KG1 (cell line): ENCODE data around the gene MEGF11.

Experiments
- DNase-seq: peaks from one replicate; lab custom pipeline; 2025; lab: John Stamatoyannopoulos, UW

The MEGF11 gene

GRCh38 chr15:65968511-65968910 lies 285.0 kb downstream of the MEGF11 start:
- DNase-seq, result no peak

DNA sequence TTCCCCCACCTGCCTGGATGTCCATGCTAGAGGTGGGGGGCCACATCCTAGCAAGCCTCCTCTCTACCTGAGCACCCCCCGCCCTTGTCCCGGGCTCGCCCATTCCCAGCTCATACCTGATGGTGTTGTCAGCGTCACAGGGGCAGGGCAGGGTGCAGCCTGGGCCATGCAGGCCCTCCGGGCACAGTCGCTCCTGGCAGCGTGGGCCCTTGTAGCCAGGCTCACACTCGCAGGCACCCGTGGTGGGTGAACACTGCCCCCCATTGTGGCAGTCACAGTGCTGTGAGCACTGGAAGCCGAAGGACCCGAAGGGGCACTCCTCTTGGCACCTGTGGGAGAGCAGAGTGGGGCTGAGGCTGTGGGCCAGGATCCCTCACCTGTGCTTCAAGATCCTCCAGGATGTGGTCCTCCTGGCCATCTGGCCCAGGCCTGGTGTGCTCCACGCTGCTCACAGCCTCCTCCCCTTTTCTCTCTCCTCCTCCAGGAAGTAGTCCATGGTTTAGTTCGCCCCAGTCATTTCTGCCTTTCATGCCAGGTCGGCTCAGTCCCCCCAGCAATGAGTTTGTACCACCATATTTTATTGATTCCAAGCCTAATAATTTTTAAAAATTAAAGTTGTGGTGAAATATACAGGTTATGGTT lies 288.6 kb downstream of the MEGF11 start:
- no peak for DNase-seq

GRCh38 chr15:65963911-65964482 lies 289.6 kb downstream of the MEGF11 start:
- DNase-seq, result no peak

GRCh38 chr15:65963358-65963757 lies 290.2 kb downstream of the MEGF11 start:
- DNase-seq, result no peak

- DNase-seq, result no peak
Measured at GRCh38 chr15:65962187-65962586, 291.4 kb downstream of the MEGF11 start.

GRCh38 chr15:65960586-65960985 lies 293.0 kb downstream of the MEGF11 start:
- no peak for DNase-seq

GRCh38 chr15:65958835-65959234 lies 294.7 kb downstream of the MEGF11 start:
- no peak for DNase-seq

GRCh38 chr15:65957451-65957850 lies 296.1 kb downstream of the MEGF11 start:
- DNase-seq, result no peak

DNA sequence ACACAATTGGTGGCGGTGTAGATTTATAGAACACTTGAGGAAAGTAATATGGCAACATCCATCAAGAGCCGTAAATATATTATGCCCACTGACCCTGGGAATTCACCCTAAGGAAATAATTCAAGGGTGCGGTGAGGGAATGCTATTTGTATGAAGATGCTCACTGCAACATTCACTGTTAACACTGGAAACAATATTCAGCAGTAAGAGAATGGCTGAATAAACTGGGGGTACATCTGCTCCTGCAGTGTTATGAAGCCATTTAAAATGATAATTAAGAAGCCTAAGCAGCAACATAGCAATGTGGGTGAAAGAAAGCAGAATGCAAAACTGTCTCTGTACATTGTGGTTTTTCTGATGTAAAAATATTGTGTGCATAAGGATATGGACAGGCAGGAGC lies 296.7 kb downstream of the MEGF11 start:
- DNase-seq, result no peak

DNA sequence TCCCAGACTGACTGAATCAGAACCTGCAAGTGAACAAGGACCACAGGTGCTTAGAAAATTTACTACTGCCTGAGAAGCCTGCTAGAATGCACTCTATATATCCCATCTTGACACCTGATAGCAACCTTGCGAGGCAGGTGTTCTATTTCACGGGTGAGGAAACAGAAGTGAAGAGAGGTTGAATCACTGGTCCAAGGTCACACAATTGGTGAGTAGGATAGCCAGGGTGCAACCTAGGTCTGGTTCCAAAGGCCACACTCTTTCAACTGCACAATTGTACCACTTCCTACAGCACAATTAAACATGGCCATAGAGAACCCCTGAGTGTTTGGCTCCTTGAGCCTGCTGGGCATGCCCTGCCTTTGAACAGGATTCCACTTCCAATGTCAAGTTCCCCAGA lies 297.2 kb downstream of the MEGF11 start:
- DNase-seq, result no peak

GRCh38 chr15:65954289-65954741 lies 299.2 kb downstream of the MEGF11 start:
- no peak for DNase-seq

- no peak for DNase-seq
Measured at GRCh38 chr15:65953622-65954021, 299.9 kb downstream of the MEGF11 start.

DNA sequence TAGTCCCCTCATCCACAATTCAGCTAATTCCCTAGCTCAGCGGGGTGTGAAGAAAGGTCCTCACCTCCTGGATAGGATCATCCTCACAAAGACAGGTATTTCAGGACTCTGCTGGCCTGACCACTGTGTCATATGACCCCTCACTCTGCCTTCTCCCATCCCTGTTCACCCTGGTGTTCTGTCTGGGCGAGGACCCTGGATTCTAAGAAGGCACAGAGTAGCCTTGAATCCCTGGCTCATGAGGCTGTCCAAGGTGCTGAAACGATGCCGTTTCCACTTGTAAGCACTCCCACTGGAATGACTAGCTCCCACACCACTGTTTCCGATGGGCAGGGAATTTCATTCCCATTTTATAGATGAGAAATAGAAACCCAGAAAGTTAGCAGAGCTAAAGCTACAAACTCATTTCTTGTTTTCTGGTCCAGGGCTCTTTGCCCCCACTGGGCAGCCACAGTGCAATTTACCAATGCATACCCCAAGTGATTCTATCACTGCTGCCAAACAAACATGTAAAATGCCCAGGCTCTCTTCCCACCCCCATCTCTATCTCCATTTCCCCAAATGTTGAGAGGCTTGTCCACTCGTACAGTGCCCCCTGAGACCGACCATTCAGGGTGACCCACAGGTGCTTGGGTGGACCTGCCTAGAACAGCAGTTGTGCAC lies 301.0 kb downstream of the MEGF11 start:
- DNase-seq, result no peak

DNA sequence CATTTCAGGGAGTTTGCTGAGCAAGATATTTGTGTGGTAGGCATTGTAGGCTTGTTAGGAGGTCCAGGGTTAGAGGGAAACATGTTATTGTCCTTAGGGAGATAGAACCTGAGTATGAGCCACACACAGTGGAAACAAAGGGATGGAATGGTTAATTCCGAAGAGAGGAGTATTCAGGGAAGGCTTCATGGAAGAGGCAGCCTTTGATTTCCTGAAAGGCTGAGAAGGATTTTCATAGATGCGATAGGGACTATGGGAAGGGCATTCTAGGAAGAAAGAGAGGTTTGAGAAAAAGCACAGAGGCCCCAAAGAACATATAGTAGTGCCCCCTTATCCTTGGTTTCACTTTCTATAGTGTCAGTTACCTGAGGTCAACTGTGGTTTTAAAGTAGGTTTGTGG lies 302.5 kb downstream of the MEGF11 start:
- DNase-seq, result no peak

- DNase-seq, result no peak
Measured at GRCh38 chr15:65949491-65949890, 304.1 kb downstream of the MEGF11 start.

GRCh38 chr15:65949011-65949410 lies 304.5 kb downstream of the MEGF11 start:
- no peak for DNase-seq

DNA sequence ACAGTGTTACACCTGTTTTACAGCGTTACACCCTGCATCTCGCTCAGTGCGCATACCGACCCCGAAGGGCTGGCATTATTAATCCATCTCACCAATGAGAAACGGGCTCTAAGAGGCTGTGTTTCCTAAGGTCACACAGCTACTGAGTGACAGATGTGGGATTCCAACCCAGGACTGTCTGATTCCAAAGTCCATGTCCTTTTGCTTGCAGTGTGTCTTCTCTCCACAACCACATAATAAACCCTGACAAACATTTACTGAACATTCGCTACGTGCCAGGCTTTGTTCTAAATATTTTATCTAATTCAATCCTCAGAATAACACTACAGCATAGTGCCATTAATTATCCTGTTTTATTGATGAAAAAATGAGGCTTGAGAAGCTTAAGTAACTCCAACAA lies 305.2 kb downstream of the MEGF11 start:
- no peak for DNase-seq

GRCh38 chr15:65947041-65947440 lies 306.5 kb downstream of the MEGF11 start:
- DNase-seq, result no peak

DNA sequence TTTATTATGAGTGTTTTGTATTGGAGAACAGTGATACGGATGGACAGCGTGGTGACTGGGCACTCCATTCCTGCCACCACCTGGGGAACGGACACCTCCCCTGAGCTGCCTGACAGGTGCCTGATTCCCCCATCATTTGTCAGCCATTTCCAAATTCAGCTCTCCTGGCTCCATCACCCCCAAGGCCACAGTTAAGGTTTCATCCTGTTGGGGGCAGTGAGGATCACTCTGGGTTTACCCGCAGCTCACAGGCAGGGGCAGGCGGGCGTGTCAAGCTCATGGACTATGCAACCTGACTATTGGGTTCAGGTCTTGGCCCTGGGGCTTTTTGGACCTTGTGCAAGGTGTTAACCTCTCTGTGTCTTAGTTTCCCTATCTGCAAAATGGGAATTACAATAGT lies 307.9 kb downstream of the MEGF11 start:
- no peak for DNase-seq

- no peak for DNase-seq
Measured at GRCh38 chr15:65944404-65944803, 309.1 kb downstream of the MEGF11 start.

DNA sequence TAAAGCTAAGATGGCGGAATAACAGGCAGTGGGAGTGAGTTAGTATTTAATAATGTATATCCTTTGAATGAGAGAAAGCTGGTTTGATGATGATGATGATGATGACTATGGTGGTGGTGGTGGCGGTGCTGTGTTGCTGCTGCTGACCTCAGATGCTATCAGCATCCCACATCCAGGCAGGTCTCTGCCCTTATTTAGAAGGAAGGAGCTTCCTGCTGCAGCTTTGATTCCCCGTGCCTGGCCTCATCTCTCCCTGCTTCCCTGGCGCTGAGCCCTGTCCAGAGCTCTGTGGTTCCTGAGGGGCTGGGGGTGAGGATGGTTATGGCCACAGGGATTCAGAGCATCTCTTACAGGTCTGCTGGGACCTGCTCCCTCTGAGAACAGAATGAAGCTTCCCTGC lies 311.1 kb downstream of the MEGF11 start:
- no peak for DNase-seq

DNA sequence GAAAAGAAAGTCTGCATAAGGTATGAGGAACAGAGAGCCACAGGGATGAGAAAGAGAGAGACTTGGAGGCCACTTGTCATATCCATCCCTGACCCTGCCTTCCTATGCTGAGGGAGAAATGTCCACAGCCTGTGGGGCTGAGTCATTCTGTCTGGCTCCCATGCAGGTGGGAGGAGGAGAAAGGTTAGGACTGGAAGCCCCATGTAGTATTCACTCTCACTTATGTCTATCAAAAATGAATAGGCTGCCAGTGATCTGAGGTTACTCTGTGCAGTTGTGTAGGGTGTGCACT lies 313.0 kb downstream of the MEGF11 start:
- DNase-seq, result no peak

- no peak for DNase-seq
Measured at GRCh38 chr15:65939901-65940617, 313.5 kb downstream of the MEGF11 start.
